Right lobe of liver (tissue), 6 donors: ENCODE results near the gene KCNAB1. TPM values are rescaled to one million over a fixed set of nuclear protein-coding genes. Genes with fewer than 3 reads are reported as not detected.

Experiments used
- ATAC-seq, 4 donors: fragments of 200-7000 bp; cut with Tn5 transposase; one replicate each; pipeline ENCODE4 v1.9.1; 2020; ENCODE audit warnings: mild to moderate bottlenecking in 4 of 4, moderate library complexity in 4 of 4
- DNase-seq, 3 donors: peaks; one replicate each; pipeline ENCODE4 v3.0.0-alpha.2; 2020
- H3K27ac ChIP-seq, 3 donors: fragments of 200-600 bp; one replicate each; pipeline ENCODE4 v1.8.0; 2022
- H3K27me3 ChIP-seq, 2 donors: fragments of 200-600 bp; one replicate each; pipeline ENCODE4 v1.8.0; 2022
- H3K36me3 ChIP-seq, 4 donors: fragments of 200-600 bp; sonication (generic) in 1 of 4; one replicate each; pipeline versions ENCODE4 v1.5.1 to v1.8.0; 2017 to 2022; ENCODE audit warnings: control low read depth in 1 of 4
- H3K4me1 ChIP-seq, 4 donors: fragments of 200-600 bp; sonication (generic) in 1 of 4; one replicate each; pipeline versions ENCODE4 v1.5.1 to v1.8.0; 2017 to 2022; ENCODE audit warnings: control low read depth in 1 of 4
- H3K4me3 ChIP-seq, 3 donors: fragments of 200-600 bp; one replicate each; pipeline ENCODE4 v1.8.0; 2022
- H3K9me3 ChIP-seq, 4 donors: fragments of 200-600 bp; sonication (generic) in 1 of 4; one replicate each; pipeline versions ENCODE4 v1.5.1 to v1.8.0; 2017 to 2022; ENCODE audit warnings: control low read depth in 1 of 4
- CTCF ChIP-seq, 4 donors: fragments of 200-600 bp in 3 of 4; fragments of 450-650 bp in 1 of 4; IDR thresholded peaks; one replicate each; pipeline versions ENCODE4 v1.5.1 to v1.8.0; 2016 to 2022; ENCODE audit warnings: antibody characterized with exemption in 4 of 4, mild to moderate bottlenecking in 2 of 4
- POLR2A ChIP-seq: fragments of 450-650 bp; IDR thresholded peaks from one replicate; pipeline ENCODE4 v1.6.1; 2017; ENCODE audit warnings: antibody characterized with exemption, mild to moderate bottlenecking
- WGBS: methylation state at CpG from one replicate; pipeline ENCODE4 v1.1.6; 2018; ENCODE audit warnings: low coverage, low lambda C conversion rate; ENCODE audit not compliant: insufficient coverage; ENCODE audit errors: missing lambda C conversion rate; 5-methylcytosine and 5-hydroxymethylcytosine counted together
- intact Hi-C, 2 donors: fragments of 100-400 bp; cut with DNase I; formaldehyde crosslinking; loops; one replicate each; pipeline versions ENCODE4 v1.11.2 to v1.14.1; 2022
- total RNA-seq, 6 experiments: library from RNA; depleted of rRNA in 2 of 6; stranded (reverse); fragments of >200 nt in 2 of 6; fragmentation: NEBNext Ultra II Directional in 3 of 6; extraction: Animal tissue kit (Norgen Biotek cat#: 25700) in 3 of 6; gene quantifications; one replicate each; pipeline versions ENCODE4 v1.1.0 to v1.2.4, GENCODE V29; 2016 to 2023
- donor health status: DM: no; HTN: yes; CAD: no.
- donor health status: DM: no; HTN: no; CAD: no.
- donor health status: DM: no; HTN: no; CAD: no.
- donor health status: DM: no; HTN: yes; CAD: no.
- donor health status: DM: no; HTN: yes; CAD: no.

KCNAB1 gene
- total RNA-seq, 6 experiments from 2014 or later = 0.15 to 1.8 (median 0.64) TPM; not detected in 2

- DNase-seq (no peak), ATAC-seq (peak in 2 of 4 donors; percentile 32 to 39)
- no peaks in the 10 kb centered on the region for H3K36me3 ChIP-seq
- H3K9me3 ChIP-seq = no peaks in the 10 kb centered on the region
- H3K4me1 ChIP-seq = no peaks in the 10 kb centered on the region
- no peak overlapping the region for H3K27ac ChIP-seq
- intact Hi-C loops = no loop called here
- H3K4me3 ChIP-seq = no peak overlapping the region
- 0% methylated on average over 1 of the region's 2 CpGs for WGBS
- H3K27me3 ChIP-seq = no peaks in the 10 kb centered on the region
- TF ChIP-seq POLR2A (no peak), CTCF (IDR thresholded peaks at IDR 0.05) (no peak)
Measured at GRCh38 chr3:156211583-156211982, 91.2 kb downstream of the KCNAB1 start.

- no peaks in the 10 kb centered on the region for H3K27me3 ChIP-seq
- 48% methylated on average over 6 of the region's 6 CpGs for WGBS
- ATAC-seq = no peak
- H3K36me3 ChIP-seq = no peaks in the 10 kb centered on the region
- no peaks in the 10 kb centered on the region for H3K4me1 ChIP-seq
- H3K9me3 ChIP-seq = no peaks in the 10 kb centered on the region
- TF ChIP-seq POLR2A (no peak), CTCF (IDR thresholded peaks at IDR 0.05) (no peak)
- intact Hi-C loops = no loop called here
- no peak overlapping the region for H3K27ac ChIP-seq
- H3K4me3 ChIP-seq = no peak overlapping the region
- no peak for DNase-seq
Measured at GRCh38 chr3:156214676-156215075, 94.3 kb downstream of the KCNAB1 start.

GRCh38 chr3:156215751-156216150 lies 95.4 kb downstream of the KCNAB1 start:
- WGBS = 72% methylated on average over 3 of the region's 3 CpGs
- H3K36me3 ChIP-seq = no peaks in the 10 kb centered on the region
- TF ChIP-seq POLR2A = no peak
- no peak for TF ChIP-seq CTCF (IDR thresholded peaks at IDR 0.05)
- H3K27ac ChIP-seq = no peak overlapping the region
- ATAC-seq (no peak), DNase-seq (no peak)
- H3K9me3 ChIP-seq = no peaks in the 10 kb centered on the region
- intact Hi-C loops = no loop called here
- no peak overlapping the region for H3K4me3 ChIP-seq
- H3K27me3 ChIP-seq = no peaks in the 10 kb centered on the region
- no peaks in the 10 kb centered on the region for H3K4me1 ChIP-seq

DNA sequence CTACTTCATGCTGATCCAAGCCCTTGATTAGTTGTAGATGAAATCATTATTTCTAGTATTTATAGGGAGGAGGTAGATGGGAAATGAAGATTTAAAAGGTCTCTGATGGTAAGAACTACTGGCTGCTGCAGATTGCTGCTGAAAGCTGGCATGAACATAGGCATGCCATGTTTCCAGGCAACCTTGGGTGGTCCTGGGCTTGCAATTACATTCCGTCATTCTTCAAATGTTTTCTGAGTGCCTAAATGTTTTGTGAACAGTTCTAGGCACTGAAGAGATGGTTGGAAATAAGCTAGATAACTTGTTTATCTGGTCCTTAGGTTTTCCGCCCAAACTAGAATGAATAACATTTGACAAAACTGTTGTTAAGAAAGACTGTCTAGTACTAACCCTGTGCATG lies 95.8 kb downstream of the KCNAB1 start:
- intact Hi-C loops = no loop called here
- WGBS = 74% methylated on average over 2 of the region's 2 CpGs
- Histone ChIP-seq H3K9me3 (no peaks in the 10 kb centered on the region), H3K27me3 (no peaks in the 10 kb centered on the region), H3K36me3 (no peaks in the 10 kb centered on the region), H3K4me3 (no peak overlapping the region), H3K4me1 (no peaks in the 10 kb centered on the region), H3K27ac (no peak overlapping the region)
- no peak for ATAC-seq
- DNase-seq = no peak
- TF ChIP-seq POLR2A (no peak), CTCF (IDR thresholded peaks at IDR 0.05) (no peak)

GRCh38 chr3:156216852-156217251 lies 96.5 kb downstream of the KCNAB1 start:
- Histone ChIP-seq H3K27ac (no peak overlapping the region), H3K4me1 (no peaks in the 10 kb centered on the region), H3K36me3 (no peaks in the 10 kb centered on the region), H3K27me3 (no peaks in the 10 kb centered on the region), H3K9me3 (no peaks in the 10 kb centered on the region), H3K4me3 (no peak overlapping the region)
- no peak for TF ChIP-seq POLR2A
- no peak for TF ChIP-seq CTCF (IDR thresholded peaks at IDR 0.05)
- no peak for DNase-seq
- intact Hi-C loops = no loop called here
- WGBS = 19% methylated on average over 3 of the region's 3 CpGs
- ATAC-seq = no peak
